ENCODE data around the gene APBB3. TPM values are rescaled to one million over a fixed set of nuclear protein-coding genes. Genes with fewer than 3 reads are reported as not detected.

The APBB3 gene, protein sequence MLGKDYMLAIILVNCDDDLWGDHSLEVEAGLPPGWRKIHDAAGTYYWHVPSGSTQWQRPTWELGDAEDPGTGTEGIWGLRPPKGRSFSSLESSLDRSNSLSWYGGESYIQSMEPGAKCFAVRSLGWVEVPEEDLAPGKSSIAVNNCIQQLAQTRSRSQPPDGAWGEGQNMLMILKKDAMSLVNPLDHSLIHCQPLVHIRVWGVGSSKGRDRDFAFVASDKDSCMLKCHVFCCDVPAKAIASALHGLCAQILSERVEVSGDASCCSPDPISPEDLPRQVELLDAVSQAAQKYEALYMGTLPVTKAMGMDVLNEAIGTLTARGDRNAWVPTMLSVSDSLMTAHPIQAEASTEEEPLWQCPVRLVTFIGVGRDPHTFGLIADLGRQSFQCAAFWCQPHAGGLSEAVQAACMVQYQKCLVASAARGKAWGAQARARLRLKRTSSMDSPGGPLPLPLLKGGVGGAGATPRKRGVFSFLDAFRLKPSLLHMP
- total RNA-seq: 11.1 and 16.0 TPM in 2 replicates

DNA sequence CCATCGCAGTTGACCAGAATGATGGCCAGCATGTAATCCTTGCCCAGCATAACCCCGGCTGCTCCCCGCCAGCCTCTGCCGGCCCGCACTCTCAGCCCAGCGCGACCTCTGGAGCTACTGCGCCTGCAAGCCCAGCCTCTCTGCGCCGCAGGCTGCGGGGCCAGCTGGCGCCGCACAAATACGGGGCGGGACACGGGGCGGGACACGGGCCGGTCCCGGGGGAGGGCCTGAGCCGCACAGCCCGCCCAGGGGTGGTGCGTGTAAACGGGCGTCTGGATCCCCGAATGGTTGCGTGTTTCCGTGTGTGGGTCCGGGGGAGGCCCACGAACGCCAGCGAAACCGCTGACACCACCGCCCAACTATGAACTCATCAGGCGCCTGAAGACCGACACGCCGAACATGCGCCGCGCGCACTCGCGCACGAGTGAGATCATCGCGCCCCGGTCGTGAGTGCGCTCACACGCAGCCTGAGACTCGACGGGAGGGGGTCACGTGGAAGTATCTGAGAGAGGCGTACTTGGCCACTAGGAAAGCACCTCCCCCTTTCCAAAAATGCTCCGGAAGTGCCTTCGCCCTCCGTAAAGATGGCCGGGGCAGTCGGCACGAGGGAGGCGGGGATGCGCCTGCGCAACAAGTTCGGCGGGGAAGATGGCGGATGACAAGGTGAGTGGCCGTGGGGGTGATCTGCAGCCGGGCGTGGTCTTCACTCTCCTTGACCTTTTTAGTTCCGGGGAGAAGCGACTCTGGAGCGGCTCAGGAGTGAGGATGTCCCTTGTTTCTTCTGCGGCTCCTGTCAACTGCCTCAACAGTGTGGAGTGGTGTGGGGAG lies at the start of gene APBB3, which contains the start of gene SLC35A4:
TSS of gene APBB3 (minus strand) at position 403 of the 828 bp plus-strand sequence. CDS start at position 50, 353 bp downstream.
TSS of gene SLC35A4 (plus strand) at position 633 of the 828 bp plus-strand sequence. CDS start 2,342 bp downstream, outside the sequence.

DNA sequence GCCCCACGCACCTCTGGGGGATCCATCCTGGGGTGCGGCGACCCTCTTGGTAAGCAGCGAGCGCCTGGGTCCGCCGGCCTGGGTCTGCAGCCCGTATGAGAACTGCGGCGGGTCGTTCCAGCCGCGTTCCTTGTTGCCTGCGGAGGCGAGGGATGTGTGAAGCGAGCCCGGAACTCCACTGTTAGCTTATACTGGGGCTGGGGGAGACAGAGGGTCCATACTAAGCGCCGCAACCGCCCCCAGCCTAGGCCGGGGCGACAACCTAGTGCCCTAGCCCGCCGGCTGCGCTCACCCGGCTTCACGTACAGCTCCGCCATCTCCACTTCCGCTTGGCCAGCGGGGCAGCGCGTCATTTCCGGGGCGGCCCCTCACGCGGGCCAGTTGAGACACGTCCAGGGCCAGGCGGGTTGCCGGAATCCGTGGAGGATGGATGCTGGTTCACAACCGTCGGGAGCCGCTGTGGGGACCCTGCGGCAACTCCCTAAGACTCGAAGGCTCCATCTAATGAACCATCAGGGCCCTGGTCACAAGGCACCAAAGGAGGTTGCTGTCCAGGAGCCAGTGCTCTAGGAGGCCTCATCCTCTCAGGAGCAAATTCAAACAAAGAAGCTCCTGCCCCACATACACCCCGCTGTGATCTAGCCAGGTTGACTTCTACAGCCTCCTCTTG lies 7.1 kb downstream of the APBB3 start, which contains the start of gene SRA1:
TSS of gene SRA1 (minus strand) at position 338 of the 670 bp plus-strand sequence. CDS start at position 317, 21 bp downstream.

DNA sequence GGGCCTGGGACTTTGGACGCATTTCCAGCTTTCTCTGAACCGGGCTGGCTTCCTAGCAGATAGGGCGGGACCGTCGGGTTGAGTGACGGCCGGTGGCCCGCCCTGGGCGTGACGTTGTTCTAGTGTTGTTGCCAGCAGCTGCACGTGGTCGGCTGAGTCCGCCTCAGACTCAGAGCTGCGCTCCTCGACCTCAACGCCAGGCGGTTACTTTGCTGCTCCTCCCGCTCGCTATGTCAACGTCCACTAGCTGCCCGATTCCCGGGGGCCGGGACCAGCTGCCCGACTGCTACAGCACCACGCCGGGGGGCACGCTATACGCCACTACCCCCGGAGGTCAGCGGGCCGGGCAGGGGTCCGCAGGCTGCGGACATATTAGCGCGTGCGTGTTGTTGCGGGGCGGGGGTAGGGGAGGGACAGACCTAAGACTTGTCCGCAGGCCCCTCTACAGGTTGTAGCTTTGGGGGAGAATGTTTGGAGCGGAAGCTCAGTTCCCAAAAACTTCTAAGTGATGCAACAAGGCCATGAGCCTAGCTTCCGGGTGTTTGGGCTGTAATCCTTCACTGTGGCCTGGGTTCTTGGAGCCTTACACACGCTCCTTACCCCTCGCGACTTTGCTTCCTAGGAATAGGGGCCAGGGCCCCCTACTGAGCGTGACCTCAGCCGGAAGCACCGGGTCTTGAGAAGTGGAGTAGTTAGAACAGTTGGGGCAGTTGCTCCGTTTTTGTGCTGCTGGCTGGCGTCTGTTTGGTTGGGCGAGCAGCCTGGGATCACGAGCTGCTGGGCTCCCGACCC lies 16.7 kb downstream of the APBB3 start, which contains the start of gene EIF4EBP3:
TSS of gene EIF4EBP3 (plus strand) at position 155 of the 792 bp plus-strand sequence. CDS start at position 231, 76 bp downstream.

Other genes with a start within 250 kb of the APBB3 start
- 0.17 and 1.3 TPM in 2 replicates for gene HBEGF, start 218.0 kb downstream of the APBB3 start, total RNA-seq
- gene SLC4A9, start 204.4 kb downstream of the APBB3 start, total RNA-seq: under 0.01 TPM in 1 of 2 replicates, not detected in the other
- gene ANKHD1, start 162.8 kb downstream of the APBB3 start, total RNA-seq: 24.9 and 31.5 TPM in 2 replicates
- 1.4 and 7.2 TPM in 2 replicates for gene EIF4EBP3, start 16.9 kb downstream of the APBB3 start, total RNA-seq
- 18.2 and 42.6 TPM in 2 replicates for gene SRA1, start 7.1 kb downstream of the APBB3 start, total RNA-seq
- gene SLC35A4, start 230 bp upstream of the APBB3 start, total RNA-seq: 29.9 and 37.6 TPM in 2 replicates
- gene CD14, start 68.6 kb upstream of the APBB3 start, total RNA-seq: 0.17 and 4.3 TPM in 2 replicates
- gene TMCO6, start 74.9 kb upstream of the APBB3 start, total RNA-seq: 8.6 and 11.8 TPM in 2 replicates
- gene NDUFA2, start 83.0 kb upstream of the APBB3 start, total RNA-seq: 52.4 and 86.2 TPM in 2 replicates
- 49.4 and 66.8 TPM in 2 replicates for gene IK, start 83.2 kb upstream of the APBB3 start, total RNA-seq
- gene WDR55, start 100.3 kb upstream of the APBB3 start, total RNA-seq: 11.1 and 14.2 TPM in 2 replicates
- not detected in 2 replicates for gene DND1, start 109.0 kb upstream of the APBB3 start, total RNA-seq
- 51.8 and 56.4 TPM in 2 replicates for gene HARS1, start 126.8 kb upstream of the APBB3 start, total RNA-seq
- gene HARS2, start 126.9 kb upstream of the APBB3 start, total RNA-seq: 15.4 and 18.9 TPM in 2 replicates
- 26.7 and 33.5 TPM in 2 replicates for gene ZMAT2, start 135.8 kb upstream of the APBB3 start, total RNA-seq
- gene PCDHA1, start 221.5 kb upstream of the APBB3 start, total RNA-seq: not detected in 2 replicates
- gene PCDHA2, start 230.3 kb upstream of the APBB3 start, total RNA-seq: not detected in 2 replicates
- gene PCDHA3, start 236.5 kb upstream of the APBB3 start, total RNA-seq: 0.12 TPM in 1 of 2 replicates, not detected in the other
- gene PCDHA4, start 242.5 kb upstream of the APBB3 start, total RNA-seq: 0.23 TPM in 1 of 2 replicates, not detected in the other

Measured in pericardium fibroblast (primary cell).